ENCODE data around the gene SIRT3.

The SIRT3 gene

DNA sequence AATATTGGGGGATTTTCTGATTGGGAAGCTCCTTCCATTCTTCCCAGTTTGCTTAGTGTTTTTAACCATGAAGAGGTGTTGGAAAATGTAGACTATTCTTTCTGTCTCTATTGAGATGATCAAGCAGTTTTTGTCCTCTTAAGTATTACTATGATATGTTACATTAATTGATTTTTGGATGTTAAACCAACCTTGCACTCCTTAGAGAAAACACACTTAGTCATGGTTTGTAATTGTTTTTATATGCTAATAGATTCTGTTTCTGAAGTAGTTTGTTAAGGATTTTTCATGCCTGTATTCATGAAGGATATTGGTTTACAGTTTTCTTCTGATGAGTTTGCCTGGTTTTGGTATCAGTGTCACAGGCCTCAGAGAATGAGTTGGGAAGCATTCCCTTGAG, 40.1 kb upstream of the SIRT3 start:
- no peaks in the 10 kb centered on the region for H3K36me3 ChIP-seq (ENCODE audit: low read length)
- H2AFZ ChIP-seq (ENCODE audit: low read depth, low read length, severe bottlenecking), result no peak overlapping the region
- no peak overlapping the region for H3K27ac ChIP-seq (ENCODE audit: low read depth, low read length)
- no peaks in the 10 kb centered on the region for H3K79me2 ChIP-seq (ENCODE audit: insufficient read depth, low read length)
- H3K9ac ChIP-seq (ENCODE audit: low read length), result no peak overlapping the region
- no peaks in the 10 kb centered on the region for H4K20me1 ChIP-seq (ENCODE audit: low read depth, low read length)
- no peak overlapping the region for H3K4me3 ChIP-seq (ENCODE audit: insufficient read depth, low read length, poor library complexity, severe bottlenecking)
- no peaks in the 10 kb centered on the region for H3K9me3 ChIP-seq (ENCODE audit: insufficient read depth, low read length)
- TF ChIP-seq EZH2phosphoT487 (conservative IDR thresholded peaks at IDR 0.05; ENCODE audit: low read length), result no peak
- TF ChIP-seq, protein P1, sequence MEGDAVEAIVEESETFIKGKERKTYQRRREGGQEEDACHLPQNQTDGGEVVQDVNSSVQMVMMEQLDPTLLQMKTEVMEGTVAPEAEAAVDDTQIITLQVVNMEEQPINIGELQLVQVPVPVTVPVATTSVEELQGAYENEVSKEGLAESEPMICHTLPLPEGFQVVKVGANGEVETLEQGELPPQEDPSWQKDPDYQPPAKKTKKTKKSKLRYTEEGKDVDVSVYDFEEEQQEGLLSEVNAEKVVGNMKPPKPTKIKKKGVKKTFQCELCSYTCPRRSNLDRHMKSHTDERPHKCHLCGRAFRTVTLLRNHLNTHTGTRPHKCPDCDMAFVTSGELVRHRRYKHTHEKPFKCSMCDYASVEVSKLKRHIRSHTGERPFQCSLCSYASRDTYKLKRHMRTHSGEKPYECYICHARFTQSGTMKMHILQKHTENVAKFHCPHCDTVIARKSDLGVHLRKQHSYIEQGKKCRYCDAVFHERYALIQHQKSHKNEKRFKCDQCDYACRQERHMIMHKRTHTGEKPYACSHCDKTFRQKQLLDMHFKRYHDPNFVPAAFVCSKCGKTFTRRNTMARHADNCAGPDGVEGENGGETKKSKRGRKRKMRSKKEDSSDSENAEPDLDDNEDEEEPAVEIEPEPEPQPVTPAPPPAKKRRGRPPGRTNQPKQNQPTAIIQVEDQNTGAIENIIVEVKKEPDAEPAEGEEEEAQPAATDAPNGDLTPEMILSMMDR (IDR thresholded peaks at IDR 0.05; ENCODE audit: insufficient read depth, low read length, poor library complexity, severe bottlenecking), result no peak
- no peaks in the 10 kb centered on the region for H3F3A ChIP-seq (ENCODE audit: insufficient read depth)
- H3K27me3 ChIP-seq (ENCODE audit: low read length), result no peaks in the 10 kb centered on the region
- no peaks in the 10 kb centered on the region for H3K9me2 ChIP-seq (replicated peaks; ENCODE audit: insufficient read depth, low read length)
- H3K4me2 ChIP-seq (ENCODE audit: low read depth, low read length, poor library complexity, severe bottlenecking), result no peak overlapping the region

DNA sequence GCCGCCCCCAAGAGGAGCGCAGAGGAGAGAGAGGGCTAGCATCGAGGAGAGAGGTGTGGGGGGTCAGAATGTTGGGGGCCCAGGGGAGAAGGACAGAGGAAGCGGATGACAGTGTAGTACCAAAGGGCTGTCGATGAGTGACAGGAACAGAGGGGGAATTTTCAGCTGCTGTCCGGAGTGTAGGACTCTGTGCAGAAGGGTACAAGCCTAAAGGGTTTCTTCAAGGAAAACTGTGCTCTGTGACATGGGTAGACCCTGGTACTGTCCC, 36.7 kb upstream of the SIRT3 start:
- Histone ChIP-seq H3K9me3 (ENCODE audit: insufficient read depth, low read length) (no peaks in the 10 kb centered on the region), H2AFZ (ENCODE audit: low read depth, low read length, severe bottlenecking) (no peak overlapping the region), H3K4me2 (ENCODE audit: low read depth, low read length, poor library complexity, severe bottlenecking) (no peak overlapping the region), H3K9ac (ENCODE audit: low read length) (no peak overlapping the region), H3K4me3 (ENCODE audit: insufficient read depth, low read length, poor library complexity, severe bottlenecking) (no peak overlapping the region), H3K79me2 (ENCODE audit: insufficient read depth, low read length) (no peaks in the 10 kb centered on the region), H3K27ac (ENCODE audit: low read depth, low read length) (no peak overlapping the region), H4K20me1 (ENCODE audit: low read depth, low read length) (no peaks in the 10 kb centered on the region), H3K36me3 (ENCODE audit: low read length) (no peaks in the 10 kb centered on the region), H3F3A (ENCODE audit: insufficient read depth) (peaks cover 20% of the 10 kb centered on the region), H3K9me2 (replicated peaks; ENCODE audit: insufficient read depth, low read length) (no peaks in the 10 kb centered on the region), H3K27me3 (ENCODE audit: low read length) (no peaks in the 10 kb centered on the region)
- TF ChIP-seq EZH2phosphoT487 (conservative IDR thresholded peaks at IDR 0.05; ENCODE audit: low read length), result no peak
- TF ChIP-seq, protein P1 (IDR thresholded peaks at IDR 0.05; ENCODE audit: insufficient read depth, low read length, poor library complexity, severe bottlenecking), result no peak

DNA sequence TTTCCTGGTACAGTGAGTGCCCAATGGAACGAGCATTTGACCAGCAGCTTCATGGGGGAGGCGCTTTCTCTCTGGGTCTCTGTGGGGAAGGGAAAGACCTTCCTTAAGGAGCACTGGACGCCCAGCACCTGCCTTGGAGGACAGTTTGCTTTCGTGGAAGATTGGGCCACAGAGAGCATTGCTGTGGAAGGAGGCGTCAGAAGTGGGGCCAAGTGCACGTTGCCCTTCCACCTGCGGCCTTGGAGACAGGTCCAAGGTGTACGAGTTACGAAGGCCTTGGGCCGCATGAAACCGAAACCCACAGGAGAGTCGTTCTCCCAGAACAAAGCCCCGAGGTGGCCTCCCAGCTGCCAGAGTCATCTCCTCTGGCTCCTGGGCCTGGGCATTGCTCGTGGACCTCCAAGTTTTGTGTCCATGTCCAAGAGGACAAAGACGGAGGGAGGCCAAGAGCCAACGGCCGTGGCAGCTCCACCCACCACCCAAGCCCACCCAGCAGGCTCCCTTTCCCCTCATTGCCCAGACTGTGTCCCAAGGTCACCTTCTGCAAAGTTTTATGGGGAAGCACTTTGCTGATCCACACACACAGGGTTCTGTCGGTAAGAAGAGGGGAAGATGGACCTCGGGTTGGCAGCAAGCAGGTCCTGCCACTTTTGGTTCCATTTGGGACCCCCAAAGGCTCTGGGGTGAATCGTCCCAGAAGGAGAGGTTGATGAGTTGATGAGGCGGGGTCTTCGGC, 36.2 kb upstream of the SIRT3 start:
- no peaks in the 10 kb centered on the region for H3K36me3 ChIP-seq (ENCODE audit: low read length)
- H3F3A ChIP-seq (ENCODE audit: insufficient read depth), result peaks cover 24% of the 10 kb centered on the region
- no peaks in the 10 kb centered on the region for H3K9me3 ChIP-seq (ENCODE audit: insufficient read depth, low read length)
- H2AFZ ChIP-seq (ENCODE audit: low read depth, low read length, severe bottlenecking), result no peak overlapping the region
- H4K20me1 ChIP-seq (ENCODE audit: low read depth, low read length), result no peaks in the 10 kb centered on the region
- H3K9me2 ChIP-seq (replicated peaks; ENCODE audit: insufficient read depth, low read length), result no peaks in the 10 kb centered on the region
- no peak overlapping the region for H3K27ac ChIP-seq (ENCODE audit: low read depth, low read length)
- no peaks in the 10 kb centered on the region for H3K79me2 ChIP-seq (ENCODE audit: insufficient read depth, low read length)
- no peak overlapping the region for H3K4me2 ChIP-seq (ENCODE audit: low read depth, low read length, poor library complexity, severe bottlenecking)
- H3K4me3 ChIP-seq (ENCODE audit: insufficient read depth, low read length, poor library complexity, severe bottlenecking), result no peak overlapping the region
- no peaks in the 10 kb centered on the region for H3K27me3 ChIP-seq (ENCODE audit: low read length)
- TF ChIP-seq, protein P1 (IDR thresholded peaks at IDR 0.05; ENCODE audit: insufficient read depth, low read length, poor library complexity, severe bottlenecking), result no peak
- TF ChIP-seq EZH2phosphoT487 (conservative IDR thresholded peaks at IDR 0.05; ENCODE audit: low read length), result no peak
- no peak overlapping the region for H3K9ac ChIP-seq (ENCODE audit: low read length)

All from SU-DHL-6 (cell line).